Germinal center (tissue), 1 donor: ENCODE measurements around the gene TMEM161B.
"Not testable (repeated sequence)": the region's sequence is repeated elsewhere in the genome, so short reads cannot be mapped to it uniquely, and the experiment has no call there.

Experiments
- DNase-seq: peaks from one replicate; pipeline ENCODE4 v3.0.0; 2012; ENCODE audit warnings: mixed read lengths, low spot score

TMEM161B gene

DNA sequence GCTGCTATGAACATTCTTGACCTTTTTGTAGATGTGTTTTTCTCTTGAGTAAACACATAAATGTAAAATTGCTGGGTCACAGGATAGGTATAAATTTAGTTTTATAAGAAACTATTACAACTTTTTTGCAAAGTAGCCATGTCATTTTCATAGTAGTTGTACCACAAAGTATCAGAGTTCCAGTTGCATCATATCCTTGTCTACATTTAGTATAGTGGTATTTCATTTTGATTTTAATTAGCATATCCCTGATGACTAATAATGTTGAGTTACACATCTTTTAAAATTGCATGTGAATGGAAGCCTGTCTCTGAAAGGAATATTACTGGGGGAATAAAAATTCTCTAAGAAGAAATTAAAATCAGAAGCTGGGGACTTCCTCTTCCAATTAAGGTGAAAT lies 85.4 kb downstream of the TMEM161B start:
- DNase-seq: no peak

DNA sequence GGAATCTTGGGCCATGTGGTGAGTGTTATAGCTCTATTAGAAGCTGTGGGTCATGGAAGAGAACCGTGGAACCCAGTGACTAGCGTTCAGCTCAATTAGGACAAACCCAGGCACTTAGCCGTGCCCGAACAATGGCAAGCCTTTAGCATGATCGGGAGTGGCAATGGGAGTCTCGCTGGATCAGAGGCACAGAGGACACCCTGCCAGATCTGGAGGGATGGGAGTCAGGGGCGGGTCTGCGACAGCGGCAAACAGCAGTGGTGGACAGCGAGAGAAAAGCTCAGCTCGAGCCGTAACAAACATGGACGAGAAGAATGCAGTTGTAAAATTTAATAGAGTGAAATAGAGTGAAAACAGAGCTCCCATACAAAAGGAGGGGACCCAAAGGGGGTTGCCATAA lies 91.2 kb downstream of the TMEM161B start:
- DNase-seq: not testable (repeated sequence)

- no peak for DNase-seq
Measured at GRCh38 chr5:88172847-88173758, 95.5 kb downstream of the TMEM161B start.

- no peak for DNase-seq
Measured at GRCh38 chr5:88159591-88159990, 109.1 kb downstream of the TMEM161B start.

GRCh38 chr5:88158056-88158455 lies 110.6 kb downstream of the TMEM161B start:
- no peak for DNase-seq

DNA sequence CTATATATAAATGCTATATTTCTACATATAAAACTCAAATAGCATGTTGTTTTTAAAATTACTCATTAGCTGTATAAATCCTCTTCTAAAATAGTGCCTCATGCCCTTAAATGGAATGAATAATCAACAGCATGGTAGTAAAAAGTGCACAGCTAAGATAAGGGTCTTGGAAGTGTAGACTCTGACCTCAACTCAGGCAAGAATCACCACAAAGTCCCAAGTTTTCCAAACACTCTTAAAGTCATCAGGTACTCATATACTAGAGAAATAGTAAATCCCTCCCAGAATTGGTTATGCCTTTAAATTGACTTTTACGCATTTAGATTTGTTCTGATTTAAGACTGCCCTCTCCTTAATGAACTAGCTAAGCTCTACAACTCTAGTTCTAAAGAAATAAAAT lies 113.8 kb downstream of the TMEM161B start:
- no peak for DNase-seq

DNA sequence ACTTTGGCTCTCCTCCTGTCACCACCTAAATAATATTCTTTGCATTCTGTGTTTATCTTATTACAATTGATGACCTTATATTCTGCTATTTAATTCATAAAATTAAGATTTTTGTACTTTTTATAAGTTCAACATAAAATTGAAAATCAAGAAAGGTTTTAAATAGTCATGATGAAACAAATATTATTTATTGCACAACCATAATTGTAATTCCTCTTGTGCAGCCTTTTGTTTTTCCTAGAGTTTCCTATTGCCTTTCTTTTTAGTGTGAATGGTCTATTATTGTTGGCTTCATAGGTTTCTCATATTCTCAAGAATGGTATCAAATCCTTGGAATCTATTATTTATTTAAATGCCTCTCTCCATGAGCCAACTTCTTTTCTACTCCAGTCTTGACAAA lies 117.9 kb downstream of the TMEM161B start:
- DNase-seq: no peak

- DNase-seq: no peak
Measured at GRCh38 chr5:88145611-88146467, 122.8 kb downstream of the TMEM161B start.

DNA sequence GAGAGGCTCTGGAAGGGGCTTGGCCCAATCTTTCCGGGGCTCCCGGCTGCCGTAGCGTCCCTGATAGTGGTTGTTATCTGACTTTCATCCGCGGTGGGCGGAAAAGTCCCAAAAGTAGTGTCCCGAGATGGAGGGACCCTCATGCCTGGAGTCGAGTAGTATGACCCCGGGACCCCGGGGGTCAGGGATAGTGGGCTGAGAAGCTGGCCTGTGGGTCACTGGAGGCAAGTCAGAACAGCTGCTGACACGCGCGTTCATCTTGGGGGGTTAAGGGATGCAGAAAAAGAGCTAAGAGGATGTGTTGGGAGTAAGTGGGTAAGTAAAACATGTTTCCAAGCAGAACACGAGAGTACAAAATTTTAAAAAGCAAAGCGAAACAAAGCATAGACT lies 123.4 kb downstream of the TMEM161B start:
- no peak for DNase-seq
